Kidney tubule cell (primary cell): ENCODE results near the gene COL19A1.
"Not testable (repeated sequence)": the region's sequence is repeated elsewhere in the genome, so short reads cannot be mapped to it uniquely, and the experiment has no call there.

Experiments
- DNase-seq: peaks from one replicate; pipeline ENCODE4 v3.0.0-alpha.2; 2018; ENCODE audit warnings: low spot score

The COL19A1 gene

GRCh38 chr6:69965974-69966373, 99.6 kb downstream of the COL19A1 start:
- not testable (repeated sequence) for DNase-seq

DNA sequence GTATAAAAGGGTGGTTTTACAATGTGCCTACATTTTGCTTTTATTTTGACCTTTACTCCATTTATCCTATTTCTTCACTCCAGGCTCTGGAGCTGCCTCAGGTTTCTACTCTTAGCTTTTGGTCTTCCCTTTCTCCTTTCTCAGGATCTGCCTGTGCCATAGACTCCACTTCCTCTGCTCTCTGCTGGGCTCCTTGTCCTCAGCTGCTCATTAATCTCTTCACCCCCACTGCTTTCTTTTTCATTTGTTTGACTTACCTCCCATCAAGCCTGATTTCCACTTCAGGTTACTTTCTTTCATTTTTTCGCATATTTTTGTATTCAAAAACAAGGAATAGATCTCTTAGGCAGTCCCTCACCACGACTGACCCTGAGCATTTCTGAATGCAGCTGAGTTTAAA, 106.8 kb downstream of the COL19A1 start:
- no peak for DNase-seq

GRCh38 chr6:69973763-69974162, 107.4 kb downstream of the COL19A1 start:
- no peak for DNase-seq

- DNase-seq: peak; percentile 79
Observed at GRCh38 chr6:69974193-69974592, 107.8 kb downstream of the COL19A1 start.

DNA sequence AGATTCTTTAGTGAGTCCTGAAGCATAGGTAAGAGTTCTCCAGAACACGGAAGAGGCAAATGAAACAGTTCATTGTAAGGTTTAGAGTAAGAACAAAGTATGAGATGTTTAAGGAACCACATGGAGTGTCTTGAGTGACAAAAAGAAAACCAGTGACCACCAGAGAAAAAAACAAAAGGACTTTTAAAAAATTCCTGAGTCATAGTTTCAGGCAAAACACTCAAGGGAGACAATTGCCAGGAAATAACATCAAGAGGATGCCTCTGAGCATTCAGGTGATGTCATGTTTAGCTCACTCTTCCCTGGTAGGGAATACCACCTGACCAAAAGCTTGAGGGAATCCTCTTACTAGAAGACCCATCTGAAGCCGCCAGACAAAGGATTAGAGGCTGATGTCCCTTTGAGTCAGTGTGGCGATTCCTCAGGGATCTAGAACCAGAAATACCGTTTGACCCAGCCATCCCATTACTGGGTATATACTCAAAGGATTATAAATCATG, 110.3 kb downstream of the COL19A1 start:
- peak; percentile 63 for DNase-seq

DNA sequence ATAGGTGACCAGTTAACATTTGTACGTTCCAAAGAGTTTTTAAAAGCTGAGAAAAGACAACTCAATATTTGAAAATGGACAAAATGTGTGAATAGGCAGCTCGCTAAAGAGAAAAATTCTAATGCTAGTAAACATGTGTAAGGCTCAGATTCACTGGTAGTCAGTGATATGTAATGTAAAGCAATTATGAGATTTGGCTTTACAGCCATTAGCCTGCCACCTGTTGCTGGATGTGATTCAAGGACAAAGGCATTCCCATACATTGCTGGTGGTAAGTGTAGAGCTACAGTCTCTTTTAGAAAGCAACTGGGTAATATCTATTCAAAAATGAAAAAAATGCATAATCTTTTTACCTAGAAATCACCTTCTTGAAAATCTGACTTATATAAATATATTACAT, 114.3 kb downstream of the COL19A1 start:
- DNase-seq: no peak

GRCh38 chr6:69984506-69984905, 118.2 kb downstream of the COL19A1 start:
- DNase-seq: no peak

GRCh38 chr6:69985180-69985579, 118.8 kb downstream of the COL19A1 start:
- peak; percentile 62 for DNase-seq

DNA sequence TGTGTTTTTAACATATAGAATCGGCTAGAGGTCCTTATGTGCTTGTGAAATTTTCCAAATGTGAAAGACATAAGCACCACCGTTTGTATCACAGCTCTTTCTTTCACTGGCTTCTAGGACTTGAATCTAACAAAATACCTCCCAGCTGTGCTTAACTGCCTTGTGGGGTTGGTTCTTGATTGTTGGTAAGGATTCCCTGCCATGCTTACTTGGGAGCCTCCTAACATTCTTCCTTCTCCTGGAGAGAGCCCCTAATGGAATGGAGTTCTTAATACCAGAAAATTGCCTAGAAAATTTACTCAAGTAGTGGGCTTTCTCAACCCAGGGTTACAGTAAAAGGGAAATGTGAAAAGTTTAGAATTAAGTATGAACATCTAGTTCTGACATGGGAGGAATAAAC, 121.2 kb downstream of the COL19A1 start:
- no peak for DNase-seq

DNA sequence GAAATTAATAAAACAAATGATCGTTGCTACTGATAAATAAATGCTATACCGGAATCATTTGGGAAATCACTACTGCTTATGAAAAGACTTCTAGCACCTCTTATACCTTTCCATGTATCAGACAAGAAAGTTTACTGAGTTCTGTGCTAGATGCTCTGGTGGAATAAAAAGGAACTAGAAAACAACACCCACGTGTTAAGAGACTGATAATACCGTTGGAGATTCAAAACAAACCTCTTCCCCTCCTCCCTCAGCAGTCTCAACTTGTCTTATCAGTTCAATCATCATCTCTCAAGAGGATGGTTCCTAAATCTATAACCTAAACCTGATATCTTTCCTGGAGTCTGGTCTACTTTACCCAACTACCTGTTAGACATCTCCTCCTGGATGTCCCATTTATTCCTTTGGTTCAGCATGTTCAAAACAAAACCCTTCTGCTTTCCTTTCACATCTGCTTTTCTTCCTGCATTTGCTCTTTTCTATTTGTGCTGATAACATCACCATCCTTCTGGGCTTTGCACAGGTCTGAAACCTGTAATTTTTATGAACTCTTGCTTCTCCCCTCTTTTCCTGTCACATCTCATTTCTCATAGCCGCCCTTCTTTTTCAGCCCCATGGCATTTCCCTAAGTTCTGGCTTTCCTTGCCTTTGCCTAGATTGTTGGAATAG, 122.2 kb downstream of the COL19A1 start:
- DNase-seq: no peak

- peak; percentile 29 for DNase-seq
Observed at GRCh38 chr6:69994251-69994650, 127.9 kb downstream of the COL19A1 start.

- DNase-seq: no peak
Observed at GRCh38 chr6:70008189-70008588, 141.8 kb downstream of the COL19A1 start.

- DNase-seq: not testable (repeated sequence)
Observed at GRCh38 chr6:70010339-70010738, 144.0 kb downstream of the COL19A1 start.

- not testable (repeated sequence) for DNase-seq
Observed at GRCh38 chr6:70023201-70023600, 156.8 kb downstream of the COL19A1 start.

DNA sequence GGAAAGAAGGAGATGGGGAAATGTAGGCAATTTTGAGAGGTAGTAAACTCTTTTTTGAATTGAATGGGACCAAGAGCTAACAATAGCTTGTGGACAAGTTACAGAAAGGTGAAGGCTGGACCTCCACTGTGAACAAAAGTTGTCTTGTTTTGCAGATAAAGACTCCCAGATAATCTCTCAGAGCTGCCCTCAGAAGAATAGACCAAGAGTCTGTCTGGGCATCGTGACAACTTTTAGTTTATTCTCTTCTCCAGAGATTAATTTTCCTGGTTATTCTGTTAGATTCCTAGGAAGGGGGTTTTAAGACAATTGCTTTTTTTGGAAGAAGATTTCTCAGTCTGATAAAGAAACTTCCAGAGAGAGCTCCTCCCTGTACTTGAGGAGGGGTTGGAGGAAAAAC, 161.9 kb downstream of the COL19A1 start:
- no peak for DNase-seq

DNA sequence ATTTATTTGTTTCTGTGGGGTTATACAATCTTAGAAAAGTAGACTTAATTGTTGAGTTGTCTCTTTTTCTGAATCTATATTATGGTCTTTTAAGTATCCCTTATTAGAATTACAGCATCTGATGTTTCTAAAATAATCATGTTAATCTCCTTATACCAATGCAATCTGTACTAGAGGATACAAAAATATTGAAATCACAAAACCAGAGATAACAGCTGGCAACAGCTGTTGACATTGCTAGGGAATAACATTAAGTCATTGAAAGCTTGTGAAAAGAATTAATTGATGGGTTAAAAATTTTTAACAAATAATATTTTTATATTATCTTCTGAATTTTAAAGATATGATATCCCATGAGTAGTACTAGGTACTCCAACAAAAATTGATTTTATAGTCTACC, 162.6 kb downstream of the COL19A1 start:
- no peak for DNase-seq

DNA sequence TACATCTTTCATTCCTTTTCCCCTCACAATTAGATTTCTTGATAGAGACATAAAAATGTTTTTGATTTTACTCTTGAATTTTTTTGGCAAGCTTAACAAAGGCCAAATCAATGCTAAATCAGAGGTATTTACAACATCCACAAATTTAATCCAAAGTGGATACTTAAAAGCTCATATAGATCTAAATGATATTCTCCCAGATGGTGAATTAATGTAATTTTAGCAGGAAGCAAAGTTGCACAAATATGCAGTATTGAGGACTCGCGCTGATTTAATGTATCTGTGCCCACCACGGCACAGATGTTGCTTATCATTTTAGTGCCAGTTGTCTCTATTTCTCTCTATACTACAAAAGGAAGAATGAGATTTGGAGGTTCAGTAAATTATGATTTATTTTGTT, 167.4 kb downstream of the COL19A1 start:
- DNase-seq: no peak

DNA sequence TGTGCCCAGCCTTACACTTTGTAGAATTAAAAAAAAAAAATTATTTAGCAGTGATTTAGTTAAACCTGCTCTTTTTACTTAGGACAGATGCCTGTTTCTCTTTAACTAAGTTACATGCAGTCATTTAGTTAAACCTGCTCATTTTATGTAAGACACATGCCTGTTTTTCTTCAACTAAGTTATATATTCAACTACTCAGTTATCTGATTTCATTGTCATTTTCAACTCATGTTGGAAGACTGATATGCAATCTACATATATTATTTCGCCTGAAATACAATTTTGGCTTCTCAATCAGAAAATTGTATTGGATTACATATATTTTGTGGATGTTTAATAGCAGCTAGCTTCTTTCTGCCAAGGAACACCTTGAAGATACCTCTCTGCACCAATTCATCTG, 171.1 kb downstream of the COL19A1 start:
- no peak for DNase-seq

GRCh38 chr6:70040766-70041165, 174.4 kb downstream of the COL19A1 start:
- no peak for DNase-seq

GRCh38 chr6:70041411-70041810, 175.1 kb downstream of the COL19A1 start:
- no peak for DNase-seq

DNA sequence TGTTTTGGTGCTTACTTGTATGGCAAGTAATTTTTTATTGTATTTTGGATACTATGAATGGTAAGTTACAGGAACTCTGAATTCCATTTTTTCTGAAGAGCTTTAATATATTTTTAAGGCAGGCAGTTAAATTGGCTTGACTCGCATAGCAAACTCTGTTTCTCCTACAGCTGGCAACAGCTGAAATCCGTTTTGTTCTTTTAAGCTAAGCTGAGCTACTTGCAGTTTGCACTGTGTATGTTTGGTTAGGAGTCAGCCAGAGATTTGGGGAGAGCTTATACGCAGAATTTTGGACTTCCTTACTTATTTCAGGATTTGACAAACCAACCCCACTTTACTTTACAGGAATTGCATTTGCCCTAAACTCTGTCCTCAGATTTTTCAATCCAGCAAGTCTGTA, 179.1 kb downstream of the COL19A1 start:
- DNase-seq: no peak

DNA sequence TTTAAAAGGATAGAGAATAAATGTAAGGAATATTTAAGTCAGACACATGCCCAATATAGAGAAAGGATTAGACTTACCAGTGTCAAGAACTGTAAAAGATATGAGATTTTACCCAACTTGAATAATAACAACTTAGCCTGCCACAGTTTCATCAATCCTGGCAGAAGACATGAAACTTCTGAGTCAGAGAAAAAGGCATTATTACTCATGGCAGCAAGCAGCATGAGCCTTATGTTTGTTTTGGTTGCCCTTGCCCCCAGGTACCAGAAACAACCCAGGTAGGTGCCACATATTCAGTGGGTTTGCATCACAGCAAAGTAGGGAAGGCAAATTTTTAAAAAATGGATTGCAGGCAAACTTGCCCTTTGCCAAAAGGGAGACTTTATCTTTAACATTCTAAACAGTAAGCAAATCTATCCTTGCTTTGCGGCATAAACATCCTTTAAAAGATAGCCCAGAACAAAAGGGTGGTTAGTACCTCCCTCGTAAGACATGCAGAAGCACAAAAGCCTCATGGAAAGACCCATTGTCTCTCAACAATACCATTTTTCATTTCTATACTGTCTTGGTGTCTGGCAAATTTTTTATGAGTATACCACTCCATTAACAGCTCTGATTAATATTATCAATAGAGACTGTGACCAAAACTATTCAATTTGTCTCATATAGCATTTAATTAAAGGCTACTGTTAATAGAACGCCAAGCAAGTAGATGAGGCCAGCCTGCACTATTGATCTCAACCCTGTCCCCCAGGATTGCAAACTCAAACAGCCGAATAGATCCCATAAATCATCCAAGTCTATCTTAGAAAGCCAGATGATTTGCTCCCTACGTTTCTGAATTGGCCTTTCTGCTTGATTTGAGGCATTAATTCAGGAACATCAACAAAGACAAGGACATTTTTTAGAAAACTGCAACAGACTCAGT, 185.1 kb downstream of the COL19A1 start:
- DNase-seq: peak; percentile 9

GRCh38 chr6:70059039-70059719, 192.8 kb downstream of the COL19A1 start:
- DNase-seq: no peak
